ENCODE data around the gene GTSE1.

The GTSE1 gene

DNA sequence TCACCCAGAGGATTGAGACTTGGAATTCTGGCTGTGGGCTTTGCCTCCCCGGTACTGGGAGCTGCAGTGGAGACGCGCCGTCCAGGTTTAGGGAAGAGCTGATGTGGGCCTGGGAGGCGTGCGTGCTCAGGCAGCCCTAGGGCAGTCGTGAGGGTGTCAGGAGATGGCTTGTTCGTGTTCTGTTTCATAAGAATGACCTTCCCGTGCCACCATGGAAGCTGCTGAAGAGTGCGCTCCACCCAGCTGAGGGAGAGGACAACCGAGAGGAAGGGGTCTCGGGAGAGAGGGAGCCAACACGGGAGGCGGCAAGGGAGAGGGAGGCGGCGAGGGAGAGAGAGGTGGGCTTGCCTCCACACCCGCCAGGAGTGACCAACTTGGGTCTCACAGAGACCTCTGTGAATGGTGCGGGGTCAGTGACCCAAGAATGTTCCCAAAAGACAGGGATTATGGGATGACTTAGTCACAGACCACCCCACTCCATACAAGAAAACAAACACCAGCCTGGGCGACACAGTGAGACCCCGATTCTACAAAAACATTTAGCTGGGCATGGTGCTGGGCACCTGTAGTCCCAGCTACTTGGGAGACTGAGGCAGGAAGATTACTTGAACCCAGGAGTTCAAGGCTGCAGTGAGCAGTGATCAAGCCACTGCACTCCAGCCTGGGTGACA lies 24.2 kb downstream of the GTSE1 start:
- TF ChIP-seq SPI1 (IDR thresholded peaks at IDR 0.05; ENCODE audit: low read depth, low read length) = no peak
- TF ChIP-seq TAF1 (IDR thresholded peaks at IDR 0.05; ENCODE audit: low read depth, low read length) = no peak
- TF ChIP-seq PAX5 (IDR thresholded peaks at IDR 0.05; ENCODE audit: insufficient read depth, low read length, severe bottlenecking) = no peak
- TF ChIP-seq POLR2AphosphoS5 (IDR thresholded peaks at IDR 0.05; ENCODE audit: low read depth, low read length) = no peak
- TF ChIP-seq POU2F2 (IDR thresholded peaks at IDR 0.05; ENCODE audit: low read depth, low read length) = no peak
- no peak for TF ChIP-seq POLR2A (IDR thresholded peaks at IDR 0.05; ENCODE audit: low read depth, low read length)
- FAIRE-seq = no peak
- DNase-seq (ENCODE audit: insufficient read length, low spot score) = no peak

DNA sequence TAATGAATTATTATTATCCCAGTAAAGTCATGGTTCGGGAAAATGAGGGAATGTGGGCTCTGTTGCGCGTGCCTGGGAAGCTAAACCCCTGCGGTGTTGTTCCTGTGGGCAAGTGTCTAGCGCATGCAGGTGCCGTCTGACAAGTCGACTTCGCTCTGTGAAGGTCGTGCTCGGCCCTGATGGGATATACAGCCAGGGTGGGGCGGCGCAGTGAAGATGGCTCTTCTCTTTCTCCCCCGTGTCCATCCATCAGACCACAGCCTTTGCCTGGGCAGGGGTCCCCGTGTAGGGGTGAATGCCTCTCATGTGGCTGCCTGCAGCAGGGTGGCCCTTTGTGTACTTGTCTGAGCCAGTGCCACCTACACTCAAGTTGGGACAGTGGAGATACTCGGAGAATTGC lies 26.0 kb downstream of the GTSE1 start:
- TF ChIP-seq SPI1 (IDR thresholded peaks at IDR 0.05; ENCODE audit: low read depth, low read length) = no peak
- TF ChIP-seq POLR2A (IDR thresholded peaks at IDR 0.05; ENCODE audit: low read depth, low read length) = no peak
- no peak for TF ChIP-seq PAX5 (IDR thresholded peaks at IDR 0.05; ENCODE audit: insufficient read depth, low read length, severe bottlenecking)
- no peak for TF ChIP-seq TAF1 (IDR thresholded peaks at IDR 0.05; ENCODE audit: low read depth, low read length)
- no peak for TF ChIP-seq POU2F2 (IDR thresholded peaks at IDR 0.05; ENCODE audit: low read depth, low read length)
- TF ChIP-seq POLR2AphosphoS5 (IDR thresholded peaks at IDR 0.05; ENCODE audit: low read depth, low read length) = no peak
- FAIRE-seq = no peak
- DNase-seq (ENCODE audit: insufficient read length, low spot score) = no peak

DNA sequence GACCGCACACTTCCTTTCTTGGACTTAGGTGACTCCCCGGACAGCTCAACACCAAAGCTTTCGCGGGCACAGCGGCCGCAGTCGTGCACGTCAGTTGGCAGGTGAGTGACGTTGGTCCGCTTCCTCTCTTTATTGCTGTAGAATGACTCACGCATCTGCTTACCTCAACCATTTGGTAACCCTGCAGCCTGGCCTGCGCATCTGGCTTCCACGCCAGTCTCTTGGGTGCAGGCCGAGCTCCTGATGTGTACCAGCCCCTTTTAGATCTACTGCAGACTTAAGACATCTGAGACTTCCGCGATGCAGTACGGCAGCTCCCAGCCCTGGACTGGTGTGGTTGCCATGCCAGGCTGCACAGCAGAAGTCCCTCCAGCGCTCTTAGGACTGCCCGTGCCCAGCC lies 26.5 kb downstream of the GTSE1 start:
- no peak for FAIRE-seq
- no peak for TF ChIP-seq SPI1 (IDR thresholded peaks at IDR 0.05; ENCODE audit: low read depth, low read length)
- TF ChIP-seq POLR2AphosphoS5 (IDR thresholded peaks at IDR 0.05; ENCODE audit: low read depth, low read length) = no peak
- no peak for TF ChIP-seq POLR2A (IDR thresholded peaks at IDR 0.05; ENCODE audit: low read depth, low read length)
- TF ChIP-seq TAF1 (IDR thresholded peaks at IDR 0.05; ENCODE audit: low read depth, low read length) = no peak
- no peak for TF ChIP-seq POU2F2 (IDR thresholded peaks at IDR 0.05; ENCODE audit: low read depth, low read length)
- no peak for TF ChIP-seq PAX5 (IDR thresholded peaks at IDR 0.05; ENCODE audit: insufficient read depth, low read length, severe bottlenecking)
- no peak for DNase-seq (ENCODE audit: insufficient read length, low spot score)

DNA sequence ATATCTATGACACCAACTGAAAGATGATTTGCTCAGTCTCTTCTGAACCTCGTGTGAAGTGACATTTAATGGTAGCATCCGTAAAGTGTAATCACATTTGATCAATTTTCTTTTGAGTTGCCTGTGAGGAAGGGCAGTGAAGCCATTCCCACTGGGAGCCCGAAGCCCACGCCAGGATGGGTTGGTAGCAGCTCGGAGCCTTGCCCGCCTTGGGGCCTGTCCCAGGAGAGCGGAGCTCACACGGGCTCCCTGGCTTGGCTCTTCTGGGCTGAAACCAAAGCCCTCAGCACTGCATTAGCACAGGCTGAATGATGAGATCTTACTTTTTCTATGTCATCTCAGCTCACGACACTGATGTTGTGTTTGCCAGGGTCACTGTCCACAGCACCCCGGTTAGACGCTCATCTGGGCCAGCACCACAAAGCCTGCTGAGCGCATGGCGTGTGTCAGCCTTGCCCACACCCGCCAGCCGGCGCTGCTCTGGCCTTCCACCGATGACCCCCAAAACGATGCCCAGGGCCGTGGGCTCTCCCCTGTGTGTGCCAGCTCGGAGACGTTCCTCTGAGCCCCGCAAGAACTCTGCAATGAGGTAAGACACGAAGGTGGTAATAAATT lies 29.5 kb downstream of the GTSE1 start:
- FAIRE-seq (no peak), DNase-seq (ENCODE audit: insufficient read length, low spot score) (no peak)
- TF ChIP-seq POLR2AphosphoS5 (IDR thresholded peaks at IDR 0.05; ENCODE audit: low read depth, low read length) (no peak), SPI1 (IDR thresholded peaks at IDR 0.05; ENCODE audit: low read depth, low read length) (no peak), PAX5 (IDR thresholded peaks at IDR 0.05; ENCODE audit: insufficient read depth, low read length, severe bottlenecking) (no peak), TAF1 (IDR thresholded peaks at IDR 0.05; ENCODE audit: low read depth, low read length) (no peak), POU2F2 (IDR thresholded peaks at IDR 0.05; ENCODE audit: low read depth, low read length) (no peak), POLR2A (IDR thresholded peaks at IDR 0.05; ENCODE audit: low read depth, low read length) (no peak)

DNA sequence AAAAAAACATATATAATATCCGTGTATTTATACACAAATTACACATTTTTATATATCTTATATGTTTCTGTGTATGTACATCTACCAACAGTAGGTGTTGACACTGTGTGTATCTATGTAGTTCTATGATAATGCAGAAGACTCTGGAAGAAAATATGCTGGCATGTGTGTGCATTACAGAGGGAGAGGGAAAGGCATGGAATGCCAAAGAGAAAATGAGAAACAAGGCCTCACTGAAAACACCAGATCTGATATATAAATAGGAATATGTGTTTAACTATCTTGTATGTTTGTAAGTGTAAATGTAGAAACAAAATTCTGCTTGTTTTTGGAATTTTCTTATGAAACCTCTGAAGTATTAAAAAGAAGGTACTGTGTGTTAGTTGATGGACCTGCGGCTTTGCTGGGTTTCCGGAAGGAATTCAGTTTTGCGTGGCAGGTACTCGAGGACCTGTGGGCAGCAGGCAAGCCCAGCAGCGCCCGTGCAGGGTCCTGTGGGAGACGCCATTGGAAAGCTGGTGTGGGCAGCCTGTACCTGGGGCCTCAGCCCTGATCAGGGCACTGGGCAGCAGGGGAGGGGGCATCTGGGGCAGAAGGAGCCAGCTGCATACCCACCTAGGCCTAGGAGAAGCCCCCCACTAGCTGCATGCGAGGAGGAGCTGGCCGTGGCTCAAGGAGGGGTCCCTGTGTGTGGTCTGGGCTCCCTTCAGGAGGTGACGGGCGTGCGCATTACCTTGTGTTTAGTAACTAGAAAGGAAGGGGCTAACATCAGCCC lies 31.2 kb downstream of the GTSE1 start:
- no peak for TF ChIP-seq POLR2AphosphoS5 (IDR thresholded peaks at IDR 0.05; ENCODE audit: low read depth, low read length)
- no peak for TF ChIP-seq POU2F2 (IDR thresholded peaks at IDR 0.05; ENCODE audit: low read depth, low read length)
- no peak for TF ChIP-seq POLR2A (IDR thresholded peaks at IDR 0.05; ENCODE audit: low read depth, low read length)
- TF ChIP-seq TAF1 (IDR thresholded peaks at IDR 0.05; ENCODE audit: low read depth, low read length) = no peak
- TF ChIP-seq SPI1 (IDR thresholded peaks at IDR 0.05; ENCODE audit: low read depth, low read length) = no peak
- TF ChIP-seq PAX5 (IDR thresholded peaks at IDR 0.05; ENCODE audit: insufficient read depth, low read length, severe bottlenecking) = no peak
- no peak for FAIRE-seq
- no peak for DNase-seq (ENCODE audit: insufficient read length, low spot score)

DNA sequence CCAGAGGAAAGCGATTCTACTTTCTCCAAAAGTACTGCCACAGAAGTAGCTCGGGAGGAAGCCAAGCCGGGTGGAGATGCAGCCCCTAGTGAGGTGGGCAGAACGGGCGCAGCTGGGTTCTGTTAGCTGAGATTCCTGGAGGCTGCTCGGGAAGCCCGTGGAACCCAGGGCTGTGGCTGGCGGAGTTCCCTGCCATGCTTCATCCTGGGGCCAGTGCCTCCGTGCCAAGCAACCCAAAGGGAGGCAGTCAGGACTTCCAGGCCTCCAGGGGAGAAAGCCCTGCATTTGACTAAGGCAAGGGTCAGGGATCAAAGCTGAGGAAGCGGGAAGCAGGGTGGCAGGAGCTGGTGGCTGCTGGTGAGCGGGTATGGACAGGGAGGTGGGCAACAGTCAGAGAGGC lies 32.1 kb downstream of the GTSE1 start:
- DNase-seq (ENCODE audit: insufficient read length, low spot score) (no peak), FAIRE-seq (no peak)
- TF ChIP-seq POLR2A (IDR thresholded peaks at IDR 0.05; ENCODE audit: low read depth, low read length) (no peak), POLR2AphosphoS5 (IDR thresholded peaks at IDR 0.05; ENCODE audit: low read depth, low read length) (no peak), SPI1 (IDR thresholded peaks at IDR 0.05; ENCODE audit: low read depth, low read length) (no peak), POU2F2 (IDR thresholded peaks at IDR 0.05; ENCODE audit: low read depth, low read length) (no peak), PAX5 (IDR thresholded peaks at IDR 0.05; ENCODE audit: insufficient read depth, low read length, severe bottlenecking) (no peak), TAF1 (IDR thresholded peaks at IDR 0.05; ENCODE audit: low read depth, low read length) (no peak)

DNA sequence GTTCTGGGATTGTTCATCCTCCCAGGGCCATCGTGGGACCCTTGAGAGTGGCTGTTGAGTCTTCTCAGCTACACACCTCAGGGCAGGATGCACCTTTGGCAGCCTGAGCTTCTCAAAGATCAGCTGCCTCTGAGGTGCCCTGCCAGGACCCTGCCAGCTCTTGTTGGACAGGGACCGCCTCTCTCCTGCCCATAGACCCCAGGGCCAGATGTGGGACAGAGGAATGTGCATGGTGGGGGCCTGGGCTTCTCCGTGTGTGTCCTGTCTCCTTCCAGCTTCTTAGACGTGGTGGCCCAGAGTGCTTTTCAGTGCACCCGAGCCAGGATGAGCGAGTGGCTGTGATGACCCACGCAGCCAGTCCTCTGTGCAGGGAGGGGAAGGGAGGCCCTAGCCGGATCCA lies 32.9 kb downstream of the GTSE1 start:
- FAIRE-seq = no peak
- DNase-seq (ENCODE audit: insufficient read length, low spot score) = no peak
- TF ChIP-seq TAF1 (IDR thresholded peaks at IDR 0.05; ENCODE audit: low read depth, low read length) (no peak), POU2F2 (IDR thresholded peaks at IDR 0.05; ENCODE audit: low read depth, low read length) (no peak), PAX5 (IDR thresholded peaks at IDR 0.05; ENCODE audit: insufficient read depth, low read length, severe bottlenecking) (no peak), POLR2AphosphoS5 (IDR thresholded peaks at IDR 0.05; ENCODE audit: low read depth, low read length) (no peak), POLR2A (IDR thresholded peaks at IDR 0.05; ENCODE audit: low read depth, low read length) (no peak), SPI1 (IDR thresholded peaks at IDR 0.05; ENCODE audit: low read depth, low read length) (no peak)

DNA sequence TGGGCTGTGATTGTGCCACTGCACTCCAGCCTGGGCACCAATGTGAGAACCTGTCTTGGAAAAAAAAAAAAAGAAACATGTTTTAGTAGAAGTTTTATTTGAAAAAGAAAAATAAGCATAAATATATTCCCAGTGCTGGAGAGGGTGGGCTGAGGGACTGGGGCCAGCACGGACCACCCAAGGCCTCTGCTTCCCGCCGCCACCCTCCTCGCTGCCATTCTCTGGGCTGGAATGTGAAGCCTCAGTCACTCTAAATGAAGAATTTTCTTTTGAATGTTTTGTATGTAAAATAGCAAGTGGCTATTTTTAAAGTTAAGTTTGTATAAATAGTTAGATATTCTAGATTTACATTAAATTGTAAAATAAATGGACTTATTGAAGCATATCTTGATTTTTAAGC lies 33.8 kb downstream of the GTSE1 start:
- FAIRE-seq = no peak
- no peak for TF ChIP-seq POLR2AphosphoS5 (IDR thresholded peaks at IDR 0.05; ENCODE audit: low read depth, low read length)
- TF ChIP-seq PAX5 (IDR thresholded peaks at IDR 0.05; ENCODE audit: insufficient read depth, low read length, severe bottlenecking) = no peak
- TF ChIP-seq POU2F2 (IDR thresholded peaks at IDR 0.05; ENCODE audit: low read depth, low read length) = no peak
- no peak for TF ChIP-seq POLR2A (IDR thresholded peaks at IDR 0.05; ENCODE audit: low read depth, low read length)
- TF ChIP-seq TAF1 (IDR thresholded peaks at IDR 0.05; ENCODE audit: low read depth, low read length) = no peak
- no peak for TF ChIP-seq SPI1 (IDR thresholded peaks at IDR 0.05; ENCODE audit: low read depth, low read length)

DNA sequence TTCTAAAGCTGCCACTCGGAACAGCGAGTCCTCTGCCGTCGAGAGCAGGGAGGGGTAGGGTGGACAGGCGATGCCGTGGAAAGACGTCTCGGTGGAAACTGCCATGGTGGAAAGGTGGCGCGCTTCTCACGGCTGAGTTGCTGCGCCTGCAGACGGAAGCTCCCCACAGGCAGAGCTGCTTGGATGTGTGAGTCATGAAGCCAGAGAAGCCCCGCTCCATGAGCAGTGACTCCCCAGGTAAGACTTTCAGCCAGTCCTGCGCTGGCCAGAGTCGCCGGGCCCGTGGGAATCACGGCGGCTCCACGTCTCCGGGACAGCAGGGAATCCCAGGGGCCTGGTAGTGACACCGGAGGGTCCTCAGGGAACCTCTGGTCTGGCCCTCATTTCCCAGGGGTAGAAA lies 34.8 kb downstream of the GTSE1 start:
- no peak for TF ChIP-seq POLR2AphosphoS5 (IDR thresholded peaks at IDR 0.05; ENCODE audit: low read depth, low read length)
- TF ChIP-seq SPI1 (IDR thresholded peaks at IDR 0.05; ENCODE audit: low read depth, low read length) = no peak
- no peak for TF ChIP-seq POU2F2 (IDR thresholded peaks at IDR 0.05; ENCODE audit: low read depth, low read length)
- TF ChIP-seq TAF1 (IDR thresholded peaks at IDR 0.05; ENCODE audit: low read depth, low read length) = no peak
- TF ChIP-seq POLR2A (IDR thresholded peaks at IDR 0.05; ENCODE audit: low read depth, low read length) = no peak
- no peak for TF ChIP-seq PAX5 (IDR thresholded peaks at IDR 0.05; ENCODE audit: insufficient read depth, low read length, severe bottlenecking)
- FAIRE-seq = no peak
- no peak for DNase-seq (ENCODE audit: insufficient read length, low spot score)

More for the DNA sequence above, 33.8 kb downstream of the GTSE1 start:
- no peak for DNase-seq (ENCODE audit: insufficient read length, low spot score)
